ENCODE results near the gene TSKU.
"Not testable (repeated sequence)": the region's sequence is repeated elsewhere in the genome, so short reads cannot be mapped to it uniquely, and the experiment has no call there.

Gene TSKU

DNA sequence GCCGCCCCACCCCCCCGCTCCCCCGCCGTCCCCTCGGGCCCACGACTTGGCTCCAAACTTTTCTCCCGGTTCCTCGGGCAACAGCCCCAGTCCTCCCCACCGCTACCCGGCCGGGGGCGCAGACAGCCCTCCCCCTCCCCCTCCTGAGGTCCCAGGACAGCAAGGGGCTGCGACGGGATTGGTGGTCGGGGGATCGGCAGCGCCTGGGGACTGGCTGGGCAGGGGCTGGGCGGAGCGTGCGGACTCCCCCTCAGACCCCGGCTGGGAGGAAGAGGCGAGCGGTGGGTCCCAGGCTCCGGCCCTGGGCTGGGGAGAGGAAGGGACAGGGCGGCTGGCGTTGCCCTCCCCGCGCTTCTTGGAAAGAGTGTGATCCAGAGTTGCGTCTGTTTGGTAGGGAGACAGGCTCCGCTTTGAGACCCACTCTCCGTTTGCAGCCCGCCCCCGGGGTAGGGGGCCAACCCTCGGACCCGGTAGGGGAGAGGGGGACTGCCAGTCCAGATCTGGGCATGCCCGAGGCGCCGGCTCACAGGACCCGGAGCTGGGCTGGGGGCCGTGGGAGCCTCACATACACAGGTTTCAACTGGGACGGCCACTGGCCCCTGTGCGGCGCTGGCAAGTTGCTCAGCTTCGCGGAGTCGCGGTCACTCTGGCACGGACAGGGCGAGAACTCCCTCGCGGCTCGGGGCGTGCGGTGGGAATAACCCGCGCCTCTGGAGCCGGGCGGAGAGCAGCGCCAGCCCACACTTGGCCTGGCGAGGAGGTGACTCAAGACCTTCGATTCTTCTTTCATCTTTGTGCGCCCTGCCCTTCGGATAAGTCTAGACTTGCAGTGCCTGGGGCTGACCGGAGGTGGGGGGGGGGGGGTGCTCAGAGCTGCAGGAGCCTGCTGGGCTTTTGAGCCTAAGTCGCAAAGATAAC, 999 bp downstream of the TSKU start:
- Mint-ChIP-seq H3K27me3 (peaks cover 50 to 61% of the 10 kb centered on the region in 2 donors), H3K4me1 (peaks cover 9 to 10% of the 10 kb centered on the region in 2 donors), H3K9me3 (no peaks in the 10 kb centered on the region), H3K27ac (no peak overlapping the region), H3K4me3 (peak overlapping the region; percentile 49 to 52), H3K36me3 (no peaks in the 10 kb centered on the region)
- DNase-seq (no peak), ATAC-seq (replicated peaks) (no peak)

DNA sequence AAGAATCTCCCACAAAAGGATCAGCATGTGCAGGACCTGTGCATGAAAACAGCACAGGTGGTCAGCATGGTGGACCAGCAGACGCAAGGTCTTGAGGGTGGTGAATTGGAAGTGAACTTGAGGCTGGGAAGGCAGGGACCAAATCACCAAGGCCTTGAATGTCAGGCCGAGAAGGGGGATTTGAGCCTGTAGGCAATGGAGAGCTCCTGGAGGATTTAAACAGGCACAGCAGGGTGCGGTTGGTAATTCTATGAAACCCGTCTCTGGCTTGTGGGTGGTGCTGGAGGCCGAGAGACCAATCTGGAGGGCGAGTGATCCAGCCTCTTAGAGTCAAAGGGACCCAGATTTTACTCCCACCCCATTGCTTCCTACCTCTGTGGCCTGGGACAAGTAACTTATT, 2.4 kb downstream of the TSKU start:
- Mint-ChIP-seq H3K4me3 (no peak overlapping the region), H3K4me1 (peaks cover 9 to 10% of the 10 kb centered on the region in 2 donors), H3K27me3 (peaks cover 48 to 51% of the 10 kb centered on the region in 2 donors), H3K9me3 (no peaks in the 10 kb centered on the region), H3K27ac (no peak overlapping the region), H3K36me3 (no peaks in the 10 kb centered on the region)
- DNase-seq (no peak), ATAC-seq (replicated peaks) (no peak)

DNA sequence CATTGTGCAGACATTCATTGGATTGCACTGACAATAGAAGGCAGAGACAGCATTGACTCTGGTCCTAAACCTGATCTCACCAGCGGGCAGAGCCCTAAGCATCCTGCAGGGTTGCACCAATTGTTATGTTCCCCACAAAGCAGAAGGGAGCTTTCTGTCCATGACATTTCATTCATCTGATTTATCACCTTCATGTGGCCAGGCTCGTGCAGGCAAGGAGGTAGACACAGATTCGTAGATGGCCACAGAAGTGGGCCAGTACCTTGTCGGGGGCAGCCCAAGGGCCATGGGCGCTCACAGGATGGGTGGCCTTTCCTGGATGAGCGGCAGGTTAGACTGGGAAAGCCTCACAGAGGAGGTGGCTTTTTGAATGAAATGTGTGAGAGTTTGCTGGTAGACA, 2.9 kb downstream of the TSKU start:
- Mint-ChIP-seq H3K9me3 (no peaks in the 10 kb centered on the region), H3K27ac (no peak overlapping the region), H3K4me1 (peaks cover 9 to 10% of the 10 kb centered on the region in 2 donors), H3K4me3 (no peak overlapping the region), H3K27me3 (peaks cover 44 to 46% of the 10 kb centered on the region in 2 donors), H3K36me3 (no peaks in the 10 kb centered on the region)
- ATAC-seq (replicated peaks), result no peak
- no peak for DNase-seq

DNA sequence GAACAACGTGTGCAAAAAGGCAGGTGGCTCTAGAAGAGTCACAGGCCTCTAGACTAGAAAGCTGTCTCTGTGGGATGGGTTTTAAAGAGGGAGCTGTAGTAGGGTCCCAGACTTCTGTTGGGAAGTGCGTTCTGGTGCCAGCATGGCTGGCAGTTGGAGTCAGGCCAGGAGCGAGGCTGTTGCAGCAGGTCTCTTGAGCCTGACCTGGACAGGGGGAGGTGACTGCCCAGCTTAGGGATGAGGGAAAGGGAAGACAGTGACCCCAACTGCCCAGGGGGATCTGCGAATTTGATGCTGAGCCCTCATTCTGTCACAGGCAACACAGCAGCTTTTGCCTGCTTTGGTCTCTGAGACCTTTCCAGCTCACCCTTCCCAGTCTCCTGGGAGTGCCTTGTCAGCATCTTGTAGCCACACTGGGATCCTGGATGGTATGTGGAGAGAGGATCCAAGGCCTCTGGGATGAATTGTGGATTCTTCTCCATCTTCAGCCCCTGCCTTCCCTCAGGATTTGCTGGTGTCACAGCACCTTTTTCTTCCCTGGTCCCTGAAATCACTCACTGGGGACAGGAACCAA, 3.4 kb downstream of the TSKU start:
- DNase-seq (no peak), ATAC-seq (replicated peaks) (no peak)
- Mint-ChIP-seq H3K4me3 (no peak overlapping the region), H3K27me3 (peaks cover 41 to 42% of the 10 kb centered on the region in 2 donors), H3K27ac (no peak overlapping the region), H3K36me3 (no peaks in the 10 kb centered on the region), H3K4me1 (peaks cover 9 to 10% of the 10 kb centered on the region in 2 donors), H3K9me3 (no peaks in the 10 kb centered on the region)

DNA sequence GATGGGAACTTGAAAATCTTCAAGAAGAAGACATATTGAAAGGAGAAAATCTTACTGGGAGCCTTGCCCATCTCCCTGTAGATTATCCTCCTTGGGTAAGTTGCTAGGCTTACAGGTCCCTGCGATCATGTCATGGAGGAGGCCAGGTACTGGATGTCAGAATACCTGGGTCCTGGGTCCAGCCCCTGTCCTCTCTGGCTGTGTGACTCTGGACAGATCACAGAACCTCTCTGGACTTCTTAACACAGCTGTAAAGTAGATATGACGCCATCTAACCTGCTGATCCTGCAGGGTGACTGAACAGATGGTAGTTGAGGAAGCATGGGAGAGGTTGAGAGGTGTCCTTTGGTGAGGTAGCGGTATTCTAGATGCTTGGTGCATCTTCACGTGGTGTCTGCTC, 4.1 kb downstream of the TSKU start:
- ATAC-seq (replicated peaks), result no peak
- Mint-ChIP-seq H3K36me3 (no peaks in the 10 kb centered on the region), H3K27me3 (peaks cover 40 to 42% of the 10 kb centered on the region in 2 donors), H3K4me3 (no peak overlapping the region), H3K9me3 (no peaks in the 10 kb centered on the region), H3K27ac (no peak overlapping the region), H3K4me1 (peaks cover 8 to 9% of the 10 kb centered on the region in 2 donors)
- no peak for DNase-seq

DNA sequence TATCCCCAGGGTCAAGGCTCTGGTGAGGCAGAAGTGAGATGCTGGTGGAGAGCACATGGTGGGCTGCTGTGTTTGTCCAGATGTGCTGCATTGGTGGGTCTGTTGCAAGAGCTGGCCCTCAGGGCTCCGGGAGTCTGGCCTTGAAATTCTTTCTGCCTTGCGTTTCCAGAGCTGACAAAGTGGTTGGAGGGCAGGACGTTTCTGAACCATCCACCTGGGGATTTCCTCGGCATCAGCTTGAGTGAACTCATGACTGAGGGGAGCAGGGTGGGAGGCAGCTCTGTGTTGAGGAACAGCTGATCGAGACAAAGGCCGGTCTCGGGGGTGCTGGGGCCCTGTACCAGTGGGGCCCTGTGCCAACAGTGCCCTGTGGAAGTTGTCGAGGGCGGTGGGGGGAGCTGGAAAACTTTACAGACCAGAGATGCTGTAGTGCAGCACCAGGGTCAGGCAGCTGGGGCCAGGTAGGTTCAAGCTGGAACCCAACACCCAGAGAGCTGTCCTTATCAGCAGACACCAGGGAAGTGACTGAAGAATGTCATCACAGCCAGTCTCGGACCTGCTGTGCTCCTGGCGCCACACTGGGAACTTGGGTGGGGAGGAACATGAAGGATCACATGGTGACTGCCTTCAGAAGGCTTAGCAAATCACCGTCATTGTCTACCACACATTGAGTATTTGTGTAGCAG, 4.9 kb downstream of the TSKU start:
- no peak overlapping the region for H3K4me3 Mint-ChIP-seq
- ATAC-seq (replicated peaks) (no peak), DNase-seq (no peak)
- no peaks in the 10 kb centered on the region for H3K36me3 Mint-ChIP-seq
- H3K27me3 Mint-ChIP-seq, result peaks cover 39% of the 10 kb centered on the region in 2 donors
- H3K9me3 Mint-ChIP-seq, result peaks cover 0 to 4% of the 10 kb centered on the region in 2 donors
- H3K27ac Mint-ChIP-seq, result no peak overlapping the region
- H3K4me1 Mint-ChIP-seq, result peaks cover under 1 to 5% of the 10 kb centered on the region in 2 donors

DNA sequence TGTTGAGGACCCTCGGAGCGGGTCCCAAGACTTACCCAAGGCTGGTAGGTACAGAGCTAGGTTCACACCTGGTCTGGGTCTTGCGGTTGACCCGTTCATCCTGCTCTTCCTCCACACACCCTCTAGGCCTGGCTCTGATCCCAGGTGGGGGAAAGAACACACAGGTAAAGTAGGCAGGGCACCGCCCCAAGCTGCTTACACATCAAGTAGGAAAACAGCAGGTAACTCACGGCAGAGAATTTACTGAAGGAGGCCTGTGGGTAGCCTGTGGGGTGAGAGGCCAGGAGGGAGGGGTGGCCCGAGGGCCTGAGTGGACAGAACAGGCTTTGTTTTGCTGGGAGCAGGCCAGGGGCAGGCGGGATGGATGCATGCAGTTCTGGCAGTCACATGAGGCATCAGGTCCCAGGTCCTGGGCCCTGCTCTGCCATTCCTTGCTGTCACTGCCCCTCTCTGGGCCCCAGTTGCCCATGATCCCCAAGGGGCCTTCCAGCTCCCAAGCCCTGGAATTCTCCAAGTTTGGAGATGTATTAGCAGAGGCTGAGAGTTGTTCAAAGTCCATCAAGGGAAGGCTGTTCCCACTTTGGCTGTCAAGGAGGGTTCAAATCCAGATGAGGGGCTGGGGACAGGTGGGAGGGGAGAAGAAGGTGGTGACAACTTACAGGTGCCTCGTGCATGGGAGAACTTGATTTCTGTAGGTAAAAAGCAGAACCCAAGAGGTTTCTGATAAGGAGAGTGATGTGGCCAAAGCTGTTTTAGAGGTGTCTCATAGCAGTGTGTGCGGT, 5.7 kb downstream of the TSKU start:
- Mint-ChIP-seq H3K36me3 (no peaks in the 10 kb centered on the region), H3K27ac (no peak overlapping the region), H3K4me3 (no peak overlapping the region), H3K27me3 (peaks cover 39% of the 10 kb centered on the region in 2 donors), H3K9me3 (peaks cover 0 to 4% of the 10 kb centered on the region in 2 donors), H3K4me1 (peaks cover 0 to 5% of the 10 kb centered on the region in 2 donors)
- no peak for DNase-seq
- ATAC-seq (replicated peaks), result no peak

DNA sequence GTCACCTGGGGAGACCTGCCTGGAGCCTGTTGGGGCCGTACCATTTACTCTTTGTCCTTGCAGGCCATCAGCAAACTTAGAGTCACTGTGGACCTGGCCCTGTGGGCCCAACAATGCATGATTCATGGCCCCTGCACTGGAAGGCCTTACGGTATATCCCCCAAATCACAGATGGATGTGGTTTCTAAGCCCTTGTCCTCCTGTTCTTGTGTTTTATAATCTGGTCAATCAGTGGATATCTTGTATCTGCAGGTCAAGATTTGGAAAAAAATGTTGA, 6.2 kb downstream of the TSKU start:
- DNase-seq (no peak), ATAC-seq (replicated peaks) (no peak)
- Mint-ChIP-seq H3K4me3 (no peak overlapping the region), H3K27ac (no peak overlapping the region), H3K36me3 (no peaks in the 10 kb centered on the region), H3K4me1 (peaks cover 0 to 5% of the 10 kb centered on the region in 2 donors), H3K27me3 (peaks cover 38 to 39% of the 10 kb centered on the region in 2 donors), H3K9me3 (peaks cover 0 to 4% of the 10 kb centered on the region in 2 donors)

DNA sequence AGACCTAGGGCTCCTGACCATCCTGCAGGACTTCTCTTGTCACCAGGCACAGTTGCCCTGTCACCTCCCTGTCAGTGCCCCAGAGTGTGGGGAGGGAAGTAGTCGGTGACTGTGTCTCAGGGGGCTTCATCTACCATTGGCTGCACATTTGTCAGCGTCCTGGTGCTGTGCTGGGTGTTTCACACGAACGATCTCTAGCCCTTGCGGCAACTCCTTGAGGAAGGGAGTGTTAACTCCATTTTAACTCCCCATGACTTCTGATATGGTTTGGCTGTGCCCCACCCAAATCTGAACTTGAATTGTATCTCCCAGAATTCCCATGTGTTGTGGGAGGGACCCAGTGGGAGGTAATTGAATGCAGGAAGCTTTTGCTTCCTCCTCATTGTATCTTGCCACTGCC, 7.1 kb downstream of the TSKU start:
- DNase-seq (no peak), ATAC-seq (replicated peaks) (no peak)
- Mint-ChIP-seq H3K27me3 (peaks cover 30 to 31% of the 10 kb centered on the region in 2 donors), H3K9me3 (peaks cover 0 to 4% of the 10 kb centered on the region in 2 donors), H3K27ac (no peak overlapping the region), H3K36me3 (no peaks in the 10 kb centered on the region), H3K4me1 (peaks cover 0 to 1% of the 10 kb centered on the region in 2 donors), H3K4me3 (no peak overlapping the region)

DNA sequence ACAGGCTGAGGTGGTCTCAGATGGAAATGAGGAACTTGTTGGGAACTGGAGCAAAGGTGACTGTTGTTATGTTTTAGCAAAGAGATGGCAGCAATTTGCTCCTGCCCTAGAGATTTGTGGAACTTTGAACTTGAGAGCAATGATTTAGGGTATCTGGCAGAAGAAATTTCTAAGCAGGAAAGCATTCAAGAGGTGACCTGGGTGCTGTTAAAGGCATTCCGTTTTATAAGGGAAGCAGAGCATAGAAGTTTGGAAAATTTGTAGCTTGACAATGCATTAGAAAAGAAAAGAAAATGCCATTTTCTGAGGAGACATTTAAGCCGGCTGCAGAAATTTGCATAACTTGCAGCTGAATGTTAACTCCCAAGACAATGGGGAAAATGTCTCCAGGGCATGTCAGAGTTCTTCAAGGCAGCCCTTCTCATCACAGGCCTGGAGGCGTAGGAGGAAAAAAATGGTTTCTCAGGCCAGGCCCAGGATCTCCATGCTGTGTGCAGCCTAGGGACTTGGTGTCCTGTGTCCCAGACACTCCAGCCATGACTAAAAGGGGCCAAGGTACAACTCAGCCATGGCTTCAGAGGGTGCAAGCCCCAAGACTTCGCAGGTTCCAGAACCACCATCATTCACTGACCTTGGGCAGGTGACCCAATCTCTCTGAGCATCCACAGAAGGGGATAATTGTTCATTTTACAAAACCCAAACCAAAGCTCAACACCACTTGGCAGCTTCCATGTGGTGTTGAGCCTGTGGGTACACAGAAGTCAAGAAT, 8.0 kb downstream of the TSKU start:
- H3K9me3 Mint-ChIP-seq; DNase-seq; H3K36me3 Mint-ChIP-seq; ATAC-seq (replicated peaks); H3K4me3 Mint-ChIP-seq; H3K4me1 Mint-ChIP-seq; H3K27ac Mint-ChIP-seq: not testable (repeated sequence)
- peaks cover 20 to 23% of the 10 kb centered on the region in 2 donors for H3K27me3 Mint-ChIP-seq

DNA sequence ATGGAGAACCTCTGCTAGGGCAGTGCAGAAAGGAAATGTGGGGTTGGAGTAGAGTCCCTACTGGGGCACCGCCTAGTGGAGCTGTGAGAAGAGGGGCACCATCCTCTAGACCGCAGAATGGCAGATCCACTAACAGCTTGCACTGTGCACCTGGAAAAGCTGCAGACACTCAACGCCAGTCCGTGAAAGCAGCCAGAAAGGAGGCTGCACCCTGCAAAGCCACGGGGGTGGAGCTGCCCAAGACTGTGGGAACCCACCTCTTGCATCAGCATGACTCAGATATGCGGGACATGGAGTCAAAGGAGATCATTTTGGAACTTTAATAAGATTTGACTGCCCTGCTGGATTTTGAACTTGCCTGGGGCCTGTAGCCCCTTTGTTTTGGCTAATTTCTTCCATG, 8.7 kb downstream of the TSKU start:
- no peak for DNase-seq
- H3K36me3 Mint-ChIP-seq, result no peaks in the 10 kb centered on the region
- H3K9me3 Mint-ChIP-seq, result peaks cover 0 to 4% of the 10 kb centered on the region in 2 donors
- ATAC-seq (replicated peaks), result no peak
- no peak overlapping the region for H3K27ac Mint-ChIP-seq
- no peaks in the 10 kb centered on the region for H3K4me1 Mint-ChIP-seq
- H3K27me3 Mint-ChIP-seq, result peaks cover 13 to 19% of the 10 kb centered on the region in 2 donors
- no peak overlapping the region for H3K4me3 Mint-ChIP-seq

DNA sequence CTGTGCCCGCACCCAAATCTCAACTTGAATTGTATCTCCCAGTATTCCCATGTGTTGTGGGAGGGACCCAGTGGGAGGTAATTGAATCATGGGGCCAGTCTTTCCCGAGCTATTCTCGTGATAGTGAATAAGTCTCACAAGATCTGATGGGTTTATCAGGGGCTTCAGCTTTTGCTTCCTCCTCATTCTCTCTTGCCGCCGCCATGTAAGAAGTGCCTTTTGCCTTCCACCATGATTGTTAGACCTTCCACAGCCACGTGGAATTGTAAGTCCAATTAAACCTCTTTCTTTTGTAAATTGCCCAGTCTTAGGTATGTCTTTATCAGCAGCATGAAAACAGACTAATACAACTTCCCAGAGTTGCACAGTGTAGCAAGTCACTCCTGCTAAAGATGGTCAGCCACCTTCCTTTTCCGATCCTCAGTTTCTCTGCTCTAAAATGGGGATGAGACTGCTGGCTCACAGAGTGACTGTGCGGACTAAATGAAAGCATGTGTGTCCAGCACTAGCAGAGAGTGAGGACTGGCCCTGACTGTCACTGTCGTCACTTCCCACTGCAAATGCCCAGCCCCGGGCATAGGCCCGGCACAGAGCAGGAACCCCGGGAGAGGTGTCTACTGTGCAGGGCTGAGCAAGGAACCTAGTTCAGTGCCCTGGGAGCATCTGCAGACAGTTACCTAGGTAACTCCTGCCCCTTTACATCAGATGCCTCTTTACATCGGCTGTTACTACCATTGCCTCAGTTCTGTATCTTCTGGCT, 9.5 kb downstream of the TSKU start:
- Mint-ChIP-seq H3K4me1 (no peaks in the 10 kb centered on the region), H3K36me3 (no peaks in the 10 kb centered on the region), H3K27ac (no peak overlapping the region), H3K27me3 (peaks cover 6 to 10% of the 10 kb centered on the region in 2 donors), H3K9me3 (peaks cover 0 to 4% of the 10 kb centered on the region in 2 donors), H3K4me3 (no peak overlapping the region)
- no peak for ATAC-seq (replicated peaks)
- no peak for DNase-seq

Measured in stimulated activated naive B cell treated with anti-CD40 and anti-IgM and Interleukin-4, amounts not matched to agents 10 μg/mL and 1 μg/mL and 100 μg/mL, for 72 hours (primary cell).